SU-DHL-6 (cell line): ENCODE results near the gene FBXO2.
"Not testable (repeated sequence)": the region's sequence is repeated elsewhere in the genome, so short reads cannot be mapped to it uniquely, and the experiment has no call there.

Experiments
- H2AFZ ChIP-seq: fragments of 200-600 bp; sonication (generic); 2 replicates; pipeline ENCODE4 v1.6.1; 2014; ENCODE audit warnings: low read depth, mild to moderate bottlenecking, moderate library complexity, mixed read lengths, antibody characterized with exemption, low read length; ENCODE audit not compliant: severe bottlenecking
- H3F3A ChIP-seq: fragments of 200-600 bp; shearing (Covaris generic); 2 replicates; pipeline ENCODE4 v1.6.0; 2016; ENCODE audit warnings: antibody characterized with exemption, mild to moderate bottlenecking; ENCODE audit not compliant: insufficient read depth
- H3K27ac ChIP-seq: fragments of 200-600 bp; sonication (generic); 2 replicates; pipeline ENCODE4 v1.5.1; 2016; ENCODE audit warnings: low read depth, mild to moderate bottlenecking, low read length, moderate library complexity, mixed read lengths
- H3K27me3 ChIP-seq: fragments of 200-600 bp; sonication (generic), shearing (Covaris generic); 2 replicates; pipeline ENCODE4 v1.6.0; 2014; ENCODE audit warnings: mild to moderate bottlenecking, low read length
- H3K36me3 ChIP-seq: fragments of 200-600 bp; sonication (generic); 2 replicates; pipeline ENCODE4 v1.6.1; 2014; ENCODE audit warnings: mild to moderate bottlenecking, low read length, mixed read lengths
- H3K4me2 ChIP-seq: fragments of 300-600, 200-600 bp; shearing (Covaris generic), sonication (generic); 2 replicates; pipeline ENCODE4 v1.6.0; 2014; ENCODE audit warnings: low read length, low read depth, mild to moderate bottlenecking; ENCODE audit not compliant: poor library complexity, severe bottlenecking
- H3K4me3 ChIP-seq: fragments of 200-600 bp; sonication (generic); 2 replicates; pipeline ENCODE4 v1.5.1; 2014; ENCODE audit warnings: antibody characterized with exemption, low read length, mild to moderate bottlenecking, mixed read lengths; ENCODE audit not compliant: insufficient read depth, poor library complexity, severe bottlenecking
- H3K79me2 ChIP-seq: fragments of 200-600 bp; sonication (generic); 2 replicates; pipeline ENCODE4 v1.6.1; 2014; ENCODE audit warnings: mild to moderate bottlenecking, low read length, moderate library complexity; ENCODE audit not compliant: insufficient read depth
- H3K9ac ChIP-seq: fragments of 200-600 bp; sonication (generic); 2 replicates; pipeline ENCODE4 v1.7.0; 2014; ENCODE audit warnings: mild to moderate bottlenecking, low read length
- H3K9me2 ChIP-seq: fragments of 200-600 bp; sonication (generic); replicated peaks from 2 replicates; pipeline ENCODE4 v1.6.1; 2014; ENCODE audit warnings: low read length; ENCODE audit not compliant: insufficient read depth
- H3K9me3 ChIP-seq: fragments of 200-600 bp; sonication (generic); 2 replicates; pipeline ENCODE4 v1.6.1; 2014; ENCODE audit warnings: low read length, mixed read lengths; ENCODE audit not compliant: insufficient read depth
- H4K20me1 ChIP-seq: fragments of 200-600 bp; sonication (generic); 2 replicates; pipeline ENCODE4 v1.6.1; 2014; ENCODE audit warnings: low read depth, mild to moderate bottlenecking, antibody characterized with exemption, low read length, moderate library complexity, mixed read lengths
- EZH2phosphoT487 ChIP-seq: fragments of 200-600 bp; sonication (generic), shearing (Covaris generic); conservative IDR thresholded peaks from 2 replicates; pipeline ENCODE4 v1.6.1; 2018; ENCODE audit warnings: mild to moderate bottlenecking, antibody characterized with exemption, low read length, moderate library complexity, mixed read lengths
- TF ChIP-seq, protein P1 (sequence below): fragments of 200-600 bp; sonication (generic); IDR thresholded peaks from one replicate; pipeline ENCODE4 v1.5.1; 2017; ENCODE audit warnings: antibody characterized with exemption, mild to moderate bottlenecking, low read length, moderate library complexity; ENCODE audit not compliant: insufficient read depth, poor library complexity, severe bottlenecking

FBXO2 gene

DNA sequence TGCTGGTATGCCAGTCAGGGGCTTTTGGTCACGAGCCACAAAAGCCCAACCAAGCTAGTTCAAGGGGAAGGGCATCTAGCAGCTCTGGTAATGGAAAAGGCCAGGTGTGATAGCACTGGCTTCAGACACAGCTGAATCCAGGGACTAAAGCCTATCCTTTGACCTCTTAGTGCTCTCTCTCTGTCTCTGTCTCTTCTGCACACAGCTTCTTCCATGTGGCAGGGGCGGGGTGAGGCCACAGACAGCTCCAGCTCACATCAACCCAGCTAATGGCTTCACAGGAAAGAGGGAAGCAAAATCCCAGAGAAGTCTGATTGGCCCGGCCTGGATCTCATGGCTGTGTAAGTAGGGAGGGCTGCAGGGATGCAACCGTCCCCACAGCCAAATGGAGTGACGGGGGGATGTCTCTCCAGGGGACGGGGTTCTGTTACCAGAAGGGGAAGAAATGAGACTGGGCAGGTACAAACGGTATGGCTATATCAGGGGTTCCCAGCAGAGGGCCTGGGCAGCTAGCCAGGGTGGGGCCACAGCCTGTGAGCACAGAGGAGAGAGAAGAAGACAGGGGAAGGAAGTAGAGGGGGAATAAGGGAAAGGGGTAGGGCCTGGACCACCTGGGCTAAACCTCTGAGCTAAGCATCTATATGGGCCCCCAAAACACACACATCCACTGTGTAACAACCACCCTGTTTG, 42.4 kb downstream of the FBXO2 start:
- Histone ChIP-seq H3K9me2 (no peaks in the 10 kb centered on the region), H3F3A (no peaks in the 10 kb centered on the region), H3K36me3 (no peaks in the 10 kb centered on the region), H3K27ac (no peak overlapping the region), H3K9me3 (no peaks in the 10 kb centered on the region; the same call in 1 of the 2 replicates), H3K9ac (no peak overlapping the region), H3K4me3 (no peak overlapping the region), H3K79me2 (no peaks in the 10 kb centered on the region), H2AFZ (no peak overlapping the region), H3K4me2 (no peak overlapping the region), H3K27me3 (0 out of 2 replicates have a peak, but pooled peaks cover 3% of the 10 kb centered on the region), H4K20me1 (no peaks in the 10 kb centered on the region)
- TF ChIP-seq, protein P1, sequence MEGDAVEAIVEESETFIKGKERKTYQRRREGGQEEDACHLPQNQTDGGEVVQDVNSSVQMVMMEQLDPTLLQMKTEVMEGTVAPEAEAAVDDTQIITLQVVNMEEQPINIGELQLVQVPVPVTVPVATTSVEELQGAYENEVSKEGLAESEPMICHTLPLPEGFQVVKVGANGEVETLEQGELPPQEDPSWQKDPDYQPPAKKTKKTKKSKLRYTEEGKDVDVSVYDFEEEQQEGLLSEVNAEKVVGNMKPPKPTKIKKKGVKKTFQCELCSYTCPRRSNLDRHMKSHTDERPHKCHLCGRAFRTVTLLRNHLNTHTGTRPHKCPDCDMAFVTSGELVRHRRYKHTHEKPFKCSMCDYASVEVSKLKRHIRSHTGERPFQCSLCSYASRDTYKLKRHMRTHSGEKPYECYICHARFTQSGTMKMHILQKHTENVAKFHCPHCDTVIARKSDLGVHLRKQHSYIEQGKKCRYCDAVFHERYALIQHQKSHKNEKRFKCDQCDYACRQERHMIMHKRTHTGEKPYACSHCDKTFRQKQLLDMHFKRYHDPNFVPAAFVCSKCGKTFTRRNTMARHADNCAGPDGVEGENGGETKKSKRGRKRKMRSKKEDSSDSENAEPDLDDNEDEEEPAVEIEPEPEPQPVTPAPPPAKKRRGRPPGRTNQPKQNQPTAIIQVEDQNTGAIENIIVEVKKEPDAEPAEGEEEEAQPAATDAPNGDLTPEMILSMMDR: no peak
- TF ChIP-seq EZH2phosphoT487: no peak

DNA sequence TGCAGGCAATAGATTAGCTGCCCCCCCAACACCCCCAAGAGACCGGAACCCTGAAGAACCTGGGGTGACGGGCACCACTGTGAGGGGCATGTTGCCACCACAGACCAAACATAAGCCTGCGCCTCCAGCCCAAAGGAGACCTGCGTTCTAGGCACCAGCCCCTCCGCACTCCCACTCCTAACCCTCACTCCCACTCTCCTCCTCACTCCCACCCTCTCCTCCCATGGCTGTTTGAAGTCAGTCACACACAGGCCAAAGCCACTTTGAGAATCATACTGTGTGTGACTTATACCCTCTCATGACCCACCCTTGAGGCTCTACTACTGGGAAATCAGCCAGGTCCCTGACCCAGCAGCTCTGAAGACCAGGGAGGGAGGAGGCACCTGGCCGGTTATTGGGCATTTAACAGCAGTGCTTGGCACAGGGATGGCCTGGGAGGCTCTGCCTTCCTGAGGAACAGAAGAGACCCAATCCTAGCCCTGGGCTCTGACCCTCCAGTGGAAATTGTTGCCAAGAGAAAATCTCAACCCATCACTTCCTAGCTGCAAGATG, 43.5 kb downstream of the FBXO2 start:
- H3K4me2 ChIP-seq: no peak overlapping the region
- no peaks in the 10 kb centered on the region for H3F3A ChIP-seq
- H3K9ac ChIP-seq: no peak overlapping the region
- no peak overlapping the region for H3K27ac ChIP-seq
- H3K79me2 ChIP-seq: no peaks in the 10 kb centered on the region
- H3K9me2 ChIP-seq: no peaks in the 10 kb centered on the region
- H3K27me3 ChIP-seq: 0 out of 2 replicates have a peak, but pooled peaks cover 3% of the 10 kb centered on the region
- H3K9me3 ChIP-seq: no peaks in the 10 kb centered on the region; the same call in 1 of the 2 replicates
- no peak overlapping the region for H2AFZ ChIP-seq
- TF ChIP-seq, protein P1: no peak
- TF ChIP-seq EZH2phosphoT487: no peak
- no peaks in the 10 kb centered on the region for H4K20me1 ChIP-seq
- no peak overlapping the region for H3K4me3 ChIP-seq
- no peaks in the 10 kb centered on the region for H3K36me3 ChIP-seq

DNA sequence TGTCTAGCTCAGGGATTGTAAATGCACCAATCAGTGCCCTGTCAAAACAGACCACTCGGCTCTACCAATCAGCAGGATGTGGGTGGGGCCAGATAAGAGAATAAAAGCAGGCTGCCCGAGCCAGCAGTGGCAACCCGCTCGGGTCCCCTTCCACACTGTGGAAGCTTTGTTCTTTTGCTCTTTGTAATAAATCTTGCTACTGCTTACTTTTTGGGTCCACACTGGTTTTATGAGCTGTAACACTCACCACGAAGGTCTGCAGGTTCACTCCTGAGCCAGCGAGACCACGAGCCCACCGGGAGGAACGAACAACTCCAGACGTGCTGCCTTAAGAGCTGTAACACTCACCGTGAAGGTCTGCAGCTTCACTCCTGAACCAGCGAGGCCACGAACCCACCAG, 44.9 kb downstream of the FBXO2 start:
- H3K9me2 ChIP-seq, H2AFZ ChIP-seq, H3K9me3 ChIP-seq, H3K27me3 ChIP-seq, H3K4me2 ChIP-seq, H3F3A ChIP-seq, H3K9ac ChIP-seq, H3K27ac ChIP-seq, H3K36me3 ChIP-seq, H4K20me1 ChIP-seq, H3K4me3 ChIP-seq, H3K79me2 ChIP-seq: not testable (repeated sequence)

DNA sequence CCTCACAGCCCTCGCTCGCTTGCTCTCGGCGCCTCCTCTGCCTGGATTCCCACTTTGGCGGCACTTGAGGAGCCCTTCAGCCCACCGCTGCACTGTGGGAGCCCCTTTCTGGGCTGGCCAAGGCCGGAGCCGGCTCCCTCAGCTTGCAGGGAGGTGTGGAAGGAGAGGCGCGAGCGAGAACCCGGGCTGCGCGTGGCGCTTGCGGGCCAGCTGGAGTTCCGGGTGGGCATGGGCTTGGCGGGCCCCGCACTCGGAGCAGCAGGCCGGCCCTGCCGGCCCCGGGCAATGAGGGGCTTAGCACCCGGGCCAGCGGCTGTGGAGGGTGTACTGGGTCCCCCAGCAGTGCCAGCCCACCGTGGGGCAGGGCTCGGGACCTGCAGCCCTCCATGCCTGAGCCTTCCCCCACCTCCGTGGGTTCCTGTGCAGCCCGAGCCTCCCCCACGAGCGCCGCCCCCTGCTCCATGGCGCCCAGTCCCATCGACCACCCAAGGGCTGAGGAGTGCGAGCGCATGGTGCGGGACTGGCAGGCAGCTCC, 45.6 kb downstream of the FBXO2 start:
- not testable (repeated sequence) for H3K36me3 ChIP-seq

More for the DNA sequence above, 45.6 kb downstream of the FBXO2 start:
- H3K27ac ChIP-seq, H4K20me1 ChIP-seq, H3K9ac ChIP-seq, H3K4me2 ChIP-seq, H3K9me3 ChIP-seq, H3F3A ChIP-seq, H2AFZ ChIP-seq, H3K79me2 ChIP-seq, H3K27me3 ChIP-seq, H3K9me2 ChIP-seq, H3K4me3 ChIP-seq: not testable (repeated sequence)
